GM23248 (cell line): ENCODE results near the gene KIF23.

Source experiments
- EZH2 ChIP-seq: fragments of 200-600 bp; sonication (generic); IDR thresholded peaks from 2 replicates; pipeline ENCODE4 v1.6.1; 2018; ENCODE audit warnings: antibody characterized with exemption, mild to moderate bottlenecking; ENCODE audit not compliant: insufficient read depth, poor library complexity, severe bottlenecking
- EZH2phosphoT487 ChIP-seq: fragments of 200-600 bp; sonication (generic); IDR thresholded peaks from 2 replicates; pipeline ENCODE4 v1.6.1; 2018; ENCODE audit warnings: antibody characterized with exemption, moderate library complexity, mild to moderate bottlenecking, low read depth; ENCODE audit not compliant: insufficient read depth

GRCh38 chr15:69395991-69396390 lies 18.2 kb upstream of the KIF23 start:
- TF ChIP-seq EZH2 (no peak), EZH2phosphoT487 (no peak)
